ENCODE data around the gene SH3RF2.

SH3RF2 gene

DNA sequence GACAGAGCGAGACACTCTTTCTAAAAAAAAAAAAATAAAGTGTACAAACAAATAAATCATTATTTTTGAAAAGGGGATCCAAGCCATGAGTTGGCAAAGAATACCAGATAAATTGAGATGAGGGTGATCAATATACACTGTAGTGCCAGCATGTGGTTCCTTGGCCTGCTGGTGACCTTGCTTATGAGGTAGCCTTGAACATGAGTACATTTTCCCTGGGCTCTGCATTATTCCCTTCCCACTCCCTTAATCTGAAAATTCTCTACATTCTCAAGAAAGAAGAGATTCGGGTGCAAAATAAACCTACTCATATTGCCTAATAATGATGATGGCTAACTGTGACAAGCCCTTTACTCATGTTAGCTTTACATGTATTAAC is 33.3 kb downstream of the SH3RF2 start:
- POLR2A ChIA-PET = no interaction called here
- CTCF ChIA-PET = no interaction called here
- TF ChIP-seq, protein P1, sequence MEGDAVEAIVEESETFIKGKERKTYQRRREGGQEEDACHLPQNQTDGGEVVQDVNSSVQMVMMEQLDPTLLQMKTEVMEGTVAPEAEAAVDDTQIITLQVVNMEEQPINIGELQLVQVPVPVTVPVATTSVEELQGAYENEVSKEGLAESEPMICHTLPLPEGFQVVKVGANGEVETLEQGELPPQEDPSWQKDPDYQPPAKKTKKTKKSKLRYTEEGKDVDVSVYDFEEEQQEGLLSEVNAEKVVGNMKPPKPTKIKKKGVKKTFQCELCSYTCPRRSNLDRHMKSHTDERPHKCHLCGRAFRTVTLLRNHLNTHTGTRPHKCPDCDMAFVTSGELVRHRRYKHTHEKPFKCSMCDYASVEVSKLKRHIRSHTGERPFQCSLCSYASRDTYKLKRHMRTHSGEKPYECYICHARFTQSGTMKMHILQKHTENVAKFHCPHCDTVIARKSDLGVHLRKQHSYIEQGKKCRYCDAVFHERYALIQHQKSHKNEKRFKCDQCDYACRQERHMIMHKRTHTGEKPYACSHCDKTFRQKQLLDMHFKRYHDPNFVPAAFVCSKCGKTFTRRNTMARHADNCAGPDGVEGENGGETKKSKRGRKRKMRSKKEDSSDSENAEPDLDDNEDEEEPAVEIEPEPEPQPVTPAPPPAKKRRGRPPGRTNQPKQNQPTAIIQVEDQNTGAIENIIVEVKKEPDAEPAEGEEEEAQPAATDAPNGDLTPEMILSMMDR (IDR thresholded peaks at IDR 0.05; ENCODE audit: control extremely low read depth, extremely low read depth, low read depth, missing control alignments) = no peak
- no peak for DNase-seq (ENCODE audit: extremely low spot score)

DNA sequence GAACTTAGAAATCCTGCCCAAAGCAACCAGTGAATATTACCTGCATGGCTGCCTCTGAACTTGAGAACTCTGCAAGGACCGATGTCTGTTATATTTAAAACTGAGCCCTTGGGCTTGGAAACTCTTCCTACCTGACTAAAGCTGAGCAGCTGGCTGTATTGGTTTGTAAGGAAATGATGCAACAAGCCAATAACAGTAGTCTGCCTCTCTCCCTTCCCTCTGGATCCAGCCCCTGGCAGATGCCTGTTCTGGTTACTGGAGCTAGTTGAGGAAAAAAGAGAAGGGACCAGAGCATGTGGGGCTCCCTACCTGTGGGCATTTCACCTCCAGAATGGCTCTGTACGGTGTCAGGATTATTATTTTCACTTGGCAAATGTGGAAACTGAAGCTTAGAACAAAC is 34.7 kb downstream of the SH3RF2 start:
- POLR2A ChIA-PET = no interaction called here

DNA sequence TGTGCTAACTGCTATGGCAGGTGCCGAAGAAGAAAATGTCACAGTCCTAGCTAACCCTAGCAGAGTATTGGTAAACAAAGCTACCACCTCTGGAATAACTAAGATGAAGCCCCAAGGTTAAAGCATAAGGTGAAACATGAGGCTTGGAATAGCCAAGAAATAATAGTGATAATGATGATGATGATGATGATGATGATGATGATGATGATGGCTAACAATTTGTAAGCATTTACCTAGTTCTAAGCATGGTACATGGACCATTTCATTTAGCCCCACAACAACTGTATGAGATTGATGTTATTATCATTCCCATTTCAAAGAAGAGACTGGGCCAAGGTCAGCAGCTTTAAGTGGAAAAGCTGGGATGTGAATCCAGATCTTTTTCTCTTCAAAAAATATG is 35.3 kb downstream of the SH3RF2 start:
- CTCF ChIA-PET = interaction anchor here (1.1 kb wide), 1 partner anchor 21 kb away, joined by 3 read pairs; no protein-coding TSS in a partner anchor
- TF ChIP-seq, protein P1 (IDR thresholded peaks at IDR 0.05; ENCODE audit: control extremely low read depth, extremely low read depth, low read depth, missing control alignments) = no peak
- DNase-seq (ENCODE audit: extremely low spot score) = no peak
- POLR2A ChIA-PET = no interaction called here

More for the DNA sequence above, 34.7 kb downstream of the SH3RF2 start:
- CTCF ChIA-PET = interaction anchor here (1.1 kb wide), 1 partner anchor 20 kb away, joined by 3 read pairs; no protein-coding TSS in a partner anchor
- no peak for DNase-seq (ENCODE audit: extremely low spot score)
- TF ChIP-seq, protein P1 (IDR thresholded peaks at IDR 0.05; ENCODE audit: control extremely low read depth, extremely low read depth, low read depth, missing control alignments) = no peak

DNA sequence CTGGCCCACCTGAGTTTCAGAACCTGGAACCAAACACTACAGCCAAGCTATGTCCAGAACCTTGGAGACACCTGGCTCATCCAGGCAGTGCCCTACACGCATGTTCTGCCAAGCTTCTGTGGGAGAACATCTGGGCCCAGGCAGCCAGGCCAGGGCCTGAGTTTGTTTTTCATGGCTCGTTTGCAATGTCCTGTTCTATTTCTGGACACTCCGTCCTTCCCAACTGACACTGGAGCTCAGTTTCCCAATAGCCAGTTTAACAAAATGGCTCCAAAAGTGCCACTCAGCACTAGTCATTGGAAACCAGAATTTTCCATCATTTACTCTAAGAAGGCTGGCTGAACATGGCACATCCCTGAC is 38.6 kb downstream of the SH3RF2 start:
- ChIA-PET CTCF (interaction anchor here (1.0 to 2.4 kb wide), 2 partner anchors 13 to 15 kb away, joined by 3 to 10 read pairs; no protein-coding TSS in a partner anchor), POLR2A (no interaction called here)
- no peak for DNase-seq (ENCODE audit: extremely low spot score)
- TF ChIP-seq, protein P1 (IDR thresholded peaks at IDR 0.05; ENCODE audit: control extremely low read depth, extremely low read depth, low read depth, missing control alignments) = no peak

DNA sequence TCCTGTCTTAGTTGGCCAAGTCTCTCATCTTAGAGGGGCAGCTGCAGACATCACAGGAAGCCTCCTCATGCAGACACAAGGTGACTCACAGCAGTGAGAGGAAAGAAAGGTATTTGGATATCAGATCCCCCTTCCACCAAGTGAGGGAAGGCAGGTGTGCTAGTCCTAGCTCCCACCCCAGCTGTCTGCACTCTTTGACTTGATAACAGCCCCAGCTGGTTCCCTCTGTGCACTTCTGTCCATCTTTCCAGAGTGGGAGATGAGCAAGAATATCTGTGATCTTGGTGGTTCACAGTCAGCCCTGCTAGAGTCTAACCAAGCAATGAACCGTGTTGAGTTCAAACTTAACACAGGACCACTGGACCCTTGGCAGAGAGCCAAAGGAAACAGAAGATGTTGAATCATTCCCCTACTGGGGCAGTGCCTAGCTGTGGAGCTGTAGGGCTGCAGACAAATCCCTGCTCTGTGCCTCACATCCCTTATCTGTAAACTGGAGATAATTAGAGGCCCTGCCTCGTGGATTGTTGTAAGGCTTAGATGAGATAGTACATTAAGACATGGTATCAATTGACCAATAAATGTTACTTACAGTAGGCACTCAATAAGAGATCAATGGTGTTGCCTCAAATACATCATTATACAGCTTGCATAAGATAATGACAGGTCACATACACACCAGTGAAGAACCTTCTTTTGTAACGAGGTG is 39.1 kb downstream of the SH3RF2 start:
- ChIA-PET POLR2A (no interaction called here), CTCF (interaction anchor here (1.0 to 2.4 kb wide), 2 partner anchors 12 to 15 kb away, joined by 3 to 10 read pairs; no protein-coding TSS in a partner anchor)
- DNase-seq (ENCODE audit: extremely low spot score) = no peak
- TF ChIP-seq, protein P1 (IDR thresholded peaks at IDR 0.05; ENCODE audit: control extremely low read depth, extremely low read depth, low read depth, missing control alignments) = no peak

DNA sequence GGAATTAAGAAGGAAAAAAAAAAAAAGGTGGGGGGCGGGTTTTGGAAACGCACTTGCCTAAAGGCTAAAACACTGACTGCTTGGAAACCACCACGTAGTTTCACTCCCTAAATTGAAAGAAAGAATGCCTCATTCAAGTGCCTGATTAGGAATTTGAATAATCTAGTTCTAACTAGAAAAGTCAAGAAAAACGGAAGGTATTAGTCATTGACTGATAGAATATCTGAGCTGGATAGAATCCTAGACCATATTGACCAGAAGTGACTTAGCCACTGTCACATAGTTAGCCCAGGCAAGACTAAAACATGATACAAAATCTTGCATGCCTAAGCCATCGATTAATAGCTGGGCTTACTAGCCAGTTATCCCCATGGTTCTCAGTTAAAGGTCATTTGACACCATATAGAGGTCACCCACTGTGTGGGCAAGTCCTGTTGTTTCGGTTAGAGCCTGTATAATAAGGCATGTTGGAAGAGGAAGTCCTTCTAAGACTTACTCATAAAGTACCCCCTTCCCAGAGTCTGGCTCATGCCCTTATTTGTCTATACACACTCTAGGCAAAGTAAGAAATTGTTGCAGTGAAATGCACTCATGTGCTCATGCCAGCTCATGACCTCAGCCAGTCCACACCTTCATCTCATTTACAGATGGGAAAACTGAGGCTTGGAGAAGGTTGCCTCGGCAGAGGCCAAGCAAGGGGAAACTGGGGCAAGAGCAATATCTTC is 40.2 kb downstream of the SH3RF2 start:
- POLR2A ChIA-PET = no interaction called here
- DNase-seq (ENCODE audit: extremely low spot score) = no peak
- TF ChIP-seq, protein P1 (IDR thresholded peaks at IDR 0.05; ENCODE audit: control extremely low read depth, extremely low read depth, low read depth, missing control alignments) = no peak
- CTCF ChIA-PET = interaction anchor here (1.8 to 2.4 kb wide), 2 partner anchors 14 to 23 kb away, joined by 4 to 10 read pairs; no protein-coding TSS in a partner anchor

All from GM10248 (cell line).